Stimulated activated CD8-positive, alpha-beta memory T cell treated with anti-CD3 and anti-CD28 coated beads, Interleukin-12 subunit alpha, Interleukin-12 subunit beta, amount 100 ng/mL, for 1 hour (primary cell): ENCODE results near the gene PRKCB.
"Not testable (repeated sequence)": the region's sequence is repeated elsewhere in the genome, so short reads cannot be mapped to it uniquely, and the experiment has no call there.

ENCODE experiments used
- DNase-seq: peaks from one replicate; pipeline ENCODE4 v3.0.0-alpha.2; 2020; ENCODE audit warnings: low read depth

PRKCB gene

GRCh38 chr16:24009098-24009497 lies 173.3 kb downstream of the PRKCB start:
- no peak for DNase-seq

- DNase-seq = no peak
Observed at GRCh38 chr16:24009955-24010354, 174.2 kb downstream of the PRKCB start.

DNA sequence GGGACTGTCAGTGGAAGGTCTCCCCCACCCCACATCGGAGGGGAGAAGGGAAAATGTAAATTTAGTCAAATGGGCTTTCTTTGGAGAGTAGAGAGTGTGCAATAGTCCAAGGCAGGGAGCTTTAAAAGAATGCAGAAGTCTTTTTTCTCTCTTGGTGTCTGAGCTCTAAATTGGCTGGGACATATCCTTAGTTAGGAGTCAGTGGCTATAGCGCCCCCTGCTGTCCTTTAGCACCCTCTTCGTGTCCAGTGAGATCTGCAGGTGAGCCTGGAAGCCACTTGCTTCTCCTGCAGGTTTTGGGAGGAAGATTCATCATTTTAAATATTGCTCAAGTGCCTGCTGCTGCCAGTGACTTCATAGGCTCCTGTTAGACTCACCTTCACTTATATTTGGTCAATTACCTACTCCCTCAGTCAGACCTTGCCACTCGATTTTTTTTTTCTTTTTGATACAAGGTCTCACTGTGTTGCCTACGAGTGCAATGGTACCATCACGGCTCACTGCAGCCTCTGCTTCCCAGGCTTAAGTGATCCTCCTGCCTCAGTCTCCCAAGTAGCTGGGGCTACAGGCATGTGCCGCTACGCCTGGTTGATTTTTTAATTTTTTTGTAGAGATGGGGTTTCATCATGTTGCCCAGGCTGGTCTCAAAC lies 174.8 kb downstream of the PRKCB start:
- DNase-seq = peak; percentile 81

GRCh38 chr16:24011237-24011636 lies 175.5 kb downstream of the PRKCB start:
- no peak for DNase-seq

DNA sequence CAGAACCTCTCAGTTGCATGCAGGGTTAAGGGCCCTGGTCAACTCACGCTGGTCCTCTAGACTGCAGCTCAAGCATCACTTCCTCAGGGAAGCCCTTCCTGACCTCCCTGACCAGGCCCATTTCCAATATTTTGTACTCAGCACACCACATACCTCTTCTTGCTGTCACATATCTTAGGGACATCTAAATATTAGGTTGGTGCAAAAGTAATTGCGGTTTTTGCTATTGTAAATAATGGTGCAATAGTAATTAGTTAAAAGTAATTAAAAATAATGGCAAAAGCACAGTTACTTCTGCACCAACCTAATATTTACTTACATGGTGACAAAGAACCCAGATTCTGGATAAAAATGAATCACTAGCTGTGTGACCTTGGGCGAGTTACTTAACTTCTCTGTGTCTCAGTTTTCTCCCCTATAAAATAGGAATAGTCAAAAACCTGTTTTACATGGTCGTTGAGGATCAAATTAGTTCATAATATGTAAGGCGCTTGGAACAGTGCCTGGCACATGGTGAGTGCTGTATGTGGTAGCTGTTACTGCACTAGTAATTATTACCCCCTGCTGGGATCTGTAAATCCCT lies 177.4 kb downstream of the PRKCB start:
- DNase-seq = no peak

- peak; percentile 30 for DNase-seq
Observed at GRCh38 chr16:24013864-24014645, 178.3 kb downstream of the PRKCB start.

- DNase-seq = not testable (repeated sequence)
Observed at GRCh38 chr16:24014955-24015354, 179.2 kb downstream of the PRKCB start.

- DNase-seq = no peak
Observed at GRCh38 chr16:24015923-24016322, 180.1 kb downstream of the PRKCB start.

GRCh38 chr16:24018485-24018884 lies 182.7 kb downstream of the PRKCB start:
- no peak for DNase-seq

DNA sequence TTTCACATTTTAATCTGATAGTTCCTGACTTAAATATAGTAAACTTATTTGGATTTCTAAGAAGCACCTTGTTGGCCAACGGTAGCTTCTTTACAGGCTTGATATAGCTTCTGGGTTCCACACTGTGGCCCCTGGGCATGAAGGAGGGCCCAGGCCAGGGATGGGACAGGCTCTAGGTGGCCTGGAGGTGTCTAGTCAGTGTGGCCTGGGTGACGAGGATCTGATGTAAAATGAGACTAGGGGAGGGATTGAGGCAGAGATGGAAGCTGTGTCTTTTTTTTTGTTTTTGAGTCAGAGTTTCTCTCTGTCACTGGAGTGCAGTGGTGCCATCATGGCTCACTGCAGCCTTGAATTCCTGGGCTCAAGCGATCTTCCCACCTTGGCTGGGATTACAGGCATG lies 187.0 kb downstream of the PRKCB start:
- DNase-seq = no peak

DNA sequence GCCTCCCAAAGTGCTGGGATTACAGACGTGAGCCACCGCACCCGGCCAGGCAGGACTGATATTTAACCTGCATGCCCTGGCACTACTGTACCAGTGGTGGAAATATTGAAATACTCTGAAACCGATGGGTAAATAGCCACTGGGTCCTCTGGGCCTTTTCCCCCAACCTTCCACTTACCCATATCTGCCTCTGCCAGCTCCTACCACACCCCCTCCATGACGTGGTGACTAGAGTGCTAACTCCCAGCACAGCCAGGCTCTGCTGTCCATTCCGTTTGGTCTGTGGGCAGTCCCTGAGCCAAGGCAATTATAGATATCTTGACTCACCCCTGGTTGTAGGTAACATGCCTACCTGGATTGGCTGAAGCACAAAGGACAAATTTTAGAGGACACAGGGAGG lies 187.8 kb downstream of the PRKCB start:
- no peak for DNase-seq

DNA sequence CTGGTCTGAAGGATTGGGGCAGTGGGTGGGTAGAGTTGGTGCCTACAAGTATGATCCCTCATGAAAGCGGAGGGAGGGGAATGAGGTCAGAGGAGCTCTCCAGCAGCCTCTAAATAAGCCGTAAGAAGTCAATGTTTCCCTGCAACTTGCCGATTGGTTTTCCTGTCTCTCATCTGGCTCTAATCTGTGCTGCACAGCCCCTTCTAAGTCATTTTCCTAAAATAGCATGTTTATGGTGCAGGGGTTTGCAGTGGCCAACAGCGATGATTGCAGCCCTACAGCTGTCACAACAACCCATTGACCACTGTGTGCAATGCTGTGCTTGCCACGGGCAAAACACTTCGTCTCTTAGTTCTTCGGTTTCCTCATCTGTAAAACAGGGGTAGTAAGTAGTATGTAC lies 189.2 kb downstream of the PRKCB start:
- no peak for DNase-seq

GRCh38 chr16:24027466-24027865 lies 191.7 kb downstream of the PRKCB start:
- no peak for DNase-seq

- not testable (repeated sequence) for DNase-seq
Observed at GRCh38 chr16:24029841-24030240, 194.1 kb downstream of the PRKCB start.

GRCh38 chr16:24035127-24035842 lies 199.5 kb downstream of the PRKCB start:
- DNase-seq = peak; percentile 7

DNA sequence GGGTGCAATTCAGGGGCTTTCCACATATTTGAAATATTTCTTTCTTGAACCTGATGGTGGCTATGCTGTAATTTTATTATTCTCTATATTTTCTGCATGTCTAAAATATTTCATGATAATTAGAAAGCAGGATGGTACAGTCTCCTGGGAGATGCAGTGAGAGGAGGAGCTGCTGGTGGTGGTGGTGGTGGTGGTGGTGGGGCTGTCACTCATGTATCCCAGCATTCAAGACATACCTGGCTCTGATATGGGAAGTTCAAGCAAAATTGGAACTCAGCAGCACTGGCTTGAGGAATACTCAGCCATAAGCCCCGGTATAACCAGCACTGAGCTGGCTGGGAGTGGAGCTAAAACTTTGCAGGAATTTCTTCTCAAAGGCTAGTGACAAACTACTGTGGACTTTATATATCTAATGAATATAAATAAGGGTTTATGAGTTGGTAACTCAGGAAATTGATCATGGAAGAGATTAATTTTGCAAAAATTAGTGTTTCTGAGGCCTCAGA lies 200.3 kb downstream of the PRKCB start:
- DNase-seq = no peak

GRCh38 chr16:24036614-24037013 lies 200.8 kb downstream of the PRKCB start:
- DNase-seq = no peak

DNA sequence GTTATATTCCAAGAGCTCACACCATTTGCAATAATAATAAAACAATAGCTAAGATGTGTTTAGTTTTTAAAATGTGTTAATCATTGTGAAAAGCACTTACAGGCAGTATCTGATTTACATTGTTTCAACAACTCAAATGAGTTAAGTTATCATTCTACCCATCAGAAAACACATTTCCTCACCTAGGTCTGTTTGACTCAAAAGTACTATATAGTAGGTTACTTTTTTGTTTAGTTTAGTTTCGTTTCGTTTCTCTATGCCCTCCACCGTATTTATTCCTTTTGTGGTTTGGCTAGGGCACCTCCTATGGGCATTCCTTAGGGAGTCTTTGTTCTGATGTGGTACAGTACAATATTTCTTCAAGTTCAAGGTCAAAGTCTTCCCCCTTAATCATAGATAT lies 201.6 kb downstream of the PRKCB start:
- DNase-seq = no peak

DNA sequence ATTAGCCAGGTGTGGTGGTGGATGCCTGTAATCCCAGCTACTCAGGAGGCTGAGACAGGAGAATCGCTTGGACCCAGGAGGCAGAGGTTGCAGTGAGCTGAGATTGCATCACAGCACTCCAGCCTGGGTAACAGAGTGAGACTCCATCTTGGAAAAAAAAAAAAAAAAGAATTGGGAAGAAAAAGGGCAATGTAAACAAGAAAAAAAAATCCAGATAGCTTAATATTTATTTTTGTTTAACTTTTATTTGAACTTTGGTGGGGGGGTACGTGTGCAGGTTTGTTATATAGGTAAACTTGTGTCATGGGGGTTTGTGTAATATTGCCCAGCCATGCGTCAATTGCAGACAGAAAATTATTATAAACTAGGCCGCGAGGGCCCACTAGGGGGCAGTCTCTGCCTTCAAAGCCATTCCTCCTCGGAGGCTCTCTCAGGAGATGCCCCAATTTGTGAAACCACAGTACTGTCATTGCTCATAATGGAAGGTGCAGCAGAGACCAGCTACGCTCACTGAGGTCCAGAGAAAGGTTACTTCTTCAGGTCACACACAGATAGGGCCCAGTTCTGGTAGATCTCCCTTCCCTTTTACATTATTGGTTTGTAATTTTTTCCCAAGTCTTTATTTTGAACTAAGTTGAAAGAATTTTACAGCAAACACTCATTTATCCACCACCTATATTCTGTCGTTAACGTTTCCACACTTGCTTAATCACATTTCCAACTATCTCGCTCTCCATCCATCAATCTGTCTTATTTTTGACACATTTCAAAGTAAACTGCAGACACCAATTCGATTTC lies 206.2 kb downstream of the PRKCB start:
- peak; percentile 62 for DNase-seq

DNA sequence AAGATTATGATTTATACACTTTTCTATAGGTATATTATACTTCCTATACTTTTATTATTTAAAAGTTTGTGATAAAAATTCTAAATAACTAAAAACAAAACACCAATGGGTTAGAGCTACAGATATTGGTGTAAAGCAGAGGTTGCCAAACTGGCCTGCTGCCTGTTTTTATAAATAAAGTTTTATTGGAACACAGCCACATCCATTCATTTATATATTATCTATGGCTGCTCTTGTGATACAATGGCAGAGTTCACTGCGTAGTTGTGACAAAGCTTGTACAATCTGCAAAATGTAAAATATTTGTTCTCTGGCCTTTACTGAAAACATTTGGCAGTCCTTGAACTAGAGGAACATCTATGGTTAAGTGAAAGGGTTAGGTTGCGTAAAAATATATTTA lies 208.7 kb downstream of the PRKCB start:
- DNase-seq = no peak

DNA sequence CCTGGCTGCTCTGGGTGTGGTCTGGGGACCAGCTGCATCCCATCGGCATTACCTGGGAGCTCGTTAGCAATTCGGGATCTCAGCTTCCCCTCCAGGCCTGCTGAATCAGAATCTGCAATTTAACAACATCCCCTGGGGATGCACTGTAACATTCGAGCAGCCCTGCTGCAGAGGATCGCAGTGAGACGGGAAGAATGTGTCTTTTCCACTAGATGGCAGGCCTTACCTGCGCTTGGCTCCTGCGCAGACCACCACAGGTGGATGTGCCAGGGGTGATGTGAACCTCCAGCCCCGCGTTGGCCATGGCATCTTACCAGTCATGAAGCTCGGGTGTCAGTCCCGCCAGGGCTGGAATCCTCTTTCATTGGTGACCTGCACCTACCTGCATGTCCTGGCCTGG lies 209.9 kb downstream of the PRKCB start:
- DNase-seq = no peak

- DNase-seq = no peak
Observed at GRCh38 chr16:24046442-24046841, 210.7 kb downstream of the PRKCB start.
